Measurements from ENCODE around the gene PRR23B. TPM values are rescaled to one million over a fixed set of nuclear protein-coding genes. Genes with fewer than 3 reads are reported as not detected.

Gene PRR23B
- total RNA-seq, 1 donor from 2014 or later = not detected

GRCh38 chr3:138995706-138996105 is 25.0 kb downstream of the PRR23B start:
- no peak for DNase-seq (ENCODE audit: extremely low spot score, unreplicated experiment)
- H3K9me3 Mint-ChIP-seq (ENCODE audit: unreplicated experiment) = no peaks in the 10 kb centered on the region
- H3K36me3 Mint-ChIP-seq (ENCODE audit: unreplicated experiment) = no peaks in the 10 kb centered on the region
- H3K4me1 Mint-ChIP-seq (ENCODE audit: unreplicated experiment) = no peaks in the 10 kb centered on the region
- no peak overlapping the region for H3K27ac Mint-ChIP-seq (ENCODE audit: unreplicated experiment)
- H3K4me3 Mint-ChIP-seq (ENCODE audit: unreplicated experiment) = no peak overlapping the region
- TF ChIP-seq CTCF (IDR thresholded peaks at IDR 0.05) = no peak
- peaks cover 37% of the 10 kb centered on the region for H3K27me3 Mint-ChIP-seq (ENCODE audit: unreplicated experiment)

- DNase-seq (ENCODE audit: extremely low spot score, unreplicated experiment) = no peak
- Mint-ChIP-seq H3K27me3 (ENCODE audit: unreplicated experiment) (peaks cover 20% of the 10 kb centered on the region), H3K9me3 (ENCODE audit: unreplicated experiment) (no peaks in the 10 kb centered on the region), H3K36me3 (ENCODE audit: unreplicated experiment) (no peaks in the 10 kb centered on the region), H3K4me3 (ENCODE audit: unreplicated experiment) (no peak overlapping the region), H3K27ac (ENCODE audit: unreplicated experiment) (no peak overlapping the region), H3K4me1 (ENCODE audit: unreplicated experiment) (no peaks in the 10 kb centered on the region)
- no peak for TF ChIP-seq CTCF (IDR thresholded peaks at IDR 0.05)
These were observed 33.5 kb downstream of the PRR23B start for GRCh38 chr3:138987181-138987580.

DNA sequence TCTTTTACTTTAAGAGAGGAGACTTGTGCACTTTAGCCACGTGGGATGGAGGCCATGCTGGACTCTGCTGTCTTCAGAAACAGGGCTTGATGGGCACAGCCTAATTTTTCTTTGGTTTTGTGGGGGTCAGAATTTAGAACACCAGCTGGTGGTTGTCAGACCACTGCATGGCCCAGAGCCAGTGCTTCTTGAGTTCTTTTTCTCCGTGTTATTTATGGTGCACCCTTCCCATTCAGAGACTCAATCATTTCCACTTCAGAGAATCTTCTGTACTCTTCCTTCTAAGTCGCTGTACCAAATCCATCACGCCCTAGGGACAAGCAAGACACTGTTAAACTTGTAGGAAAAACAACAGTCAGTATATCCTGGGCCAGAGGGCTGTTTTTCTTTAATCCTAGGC is 34.8 kb downstream of the PRR23B start:
- Mint-ChIP-seq H3K36me3 (ENCODE audit: unreplicated experiment) (no peaks in the 10 kb centered on the region), H3K27ac (ENCODE audit: unreplicated experiment) (no peak overlapping the region), H3K27me3 (ENCODE audit: unreplicated experiment) (peaks cover 25% of the 10 kb centered on the region), H3K4me3 (ENCODE audit: unreplicated experiment) (no peak overlapping the region), H3K4me1 (ENCODE audit: unreplicated experiment) (no peaks in the 10 kb centered on the region), H3K9me3 (ENCODE audit: unreplicated experiment) (no peaks in the 10 kb centered on the region)
- TF ChIP-seq CTCF (IDR thresholded peaks at IDR 0.05) = no peak
- DNase-seq (ENCODE audit: extremely low spot score, unreplicated experiment) = no peak

GRCh38 chr3:138984816-138985215 is 35.9 kb downstream of the PRR23B start:
- H3K4me3 Mint-ChIP-seq (ENCODE audit: unreplicated experiment) = no peak overlapping the region
- no peak overlapping the region for H3K27ac Mint-ChIP-seq (ENCODE audit: unreplicated experiment)
- peaks cover 32% of the 10 kb centered on the region for H3K27me3 Mint-ChIP-seq (ENCODE audit: unreplicated experiment)
- H3K36me3 Mint-ChIP-seq (ENCODE audit: unreplicated experiment) = no peaks in the 10 kb centered on the region
- H3K9me3 Mint-ChIP-seq (ENCODE audit: unreplicated experiment) = no peaks in the 10 kb centered on the region
- no peaks in the 10 kb centered on the region for H3K4me1 Mint-ChIP-seq (ENCODE audit: unreplicated experiment)
- no peak for TF ChIP-seq CTCF (IDR thresholded peaks at IDR 0.05)
- DNase-seq (ENCODE audit: extremely low spot score, unreplicated experiment) = no peak

- Mint-ChIP-seq H3K36me3 (ENCODE audit: unreplicated experiment) (no peaks in the 10 kb centered on the region), H3K27me3 (ENCODE audit: unreplicated experiment) (peaks cover 29% of the 10 kb centered on the region), H3K9me3 (ENCODE audit: unreplicated experiment) (no peaks in the 10 kb centered on the region), H3K4me3 (ENCODE audit: unreplicated experiment) (no peak overlapping the region), H3K27ac (ENCODE audit: unreplicated experiment) (no peak overlapping the region), H3K4me1 (ENCODE audit: unreplicated experiment) (no peaks in the 10 kb centered on the region)
- TF ChIP-seq CTCF (IDR thresholded peaks at IDR 0.05) = no peak
- no peak for DNase-seq (ENCODE audit: extremely low spot score, unreplicated experiment)
These were observed 44.7 kb downstream of the PRR23B start for GRCh38 chr3:138976047-138976446.
